OCI-LY7 (cell line): ENCODE measurements around the gene CAPZA2. TPM values are rescaled to one million over a fixed set of nuclear protein-coding genes. Genes with fewer than 3 reads are reported as not detected.
"Not testable (repeated sequence)": the region's sequence is repeated elsewhere in the genome, so short reads cannot be mapped to it uniquely, and the experiment has no call there.

Source experiments
- BruUV-seq: library from RNA; stranded (reverse); fragments of 400-500 nt; replicated peaks from 2 replicates; lab custom pipeline; 2021; lab: Mats Ljungman, UMichigan
- CTCF ChIA-PET: fragments of 300-600 bp; sonication (Branson Sonifier 250); formaldehyde crosslinking; loops from one replicate; lab custom pipeline; 2022; ENCODE audit warnings: antibody characterized with exemption; ENCODE audit not compliant: unreplicated experiment; lab: Charles Lee
- POLR2A ChIA-PET: fragments of 300-600 bp; sonication (Branson Sonifier 250); formaldehyde crosslinking; loops from one replicate; lab custom pipeline; 2022; ENCODE audit warnings: antibody characterized with exemption; lab: Charles Lee
- DNase-seq: peaks from one replicate; pipeline ENCODE4 v3.0.0-alpha.2; 2015; ENCODE audit warnings: low spot score
- H2AFZ ChIP-seq: fragments of 200-600 bp; sonication (generic), shearing (Covaris generic); 2 replicates; pipeline ENCODE4 v1.6.1; 2014; ENCODE audit warnings: mild to moderate bottlenecking, antibody characterized with exemption, low read length, moderate library complexity
- H3K27ac ChIP-seq: fragments of 200-600 bp; sonication (generic); 2 replicates; pipeline ENCODE4 v1.5.1; 2014; ENCODE audit warnings: mixed run types, low read depth, mild to moderate bottlenecking, moderate library complexity, low read length, inconsistent platforms; ENCODE audit not compliant: poor library complexity, severe bottlenecking
- H3K36me3 ChIP-seq: fragments of 200-600 bp; sonication (generic); 2 replicates; pipeline ENCODE4 v1.6.1; 2014; ENCODE audit warnings: mild to moderate bottlenecking, antibody characterized with exemption, low read length, moderate library complexity, mixed read lengths; ENCODE audit not compliant: insufficient read depth
- H3K4me1 ChIP-seq: fragments of 200-600 bp; sonication (generic); 2 replicates; pipeline ENCODE4 v1.5.1; 2014; ENCODE audit warnings: mild to moderate bottlenecking, low read length; ENCODE audit not compliant: insufficient read depth, poor library complexity, severe bottlenecking
- H3K4me2 ChIP-seq: fragments of 200-600 bp; sonication (generic); 2 replicates; pipeline ENCODE4 v1.6.1; 2014; ENCODE audit warnings: mild to moderate bottlenecking, low read length
- H3K4me3 ChIP-seq: fragments of 200-600 bp; sonication (generic); 2 replicates; pipeline ENCODE4 v1.5.1; 2014; ENCODE audit warnings: mild to moderate bottlenecking, low read depth, low read length; ENCODE audit not compliant: poor library complexity, severe bottlenecking
- H3K79me2 ChIP-seq: fragments of 200-600 bp; sonication (generic); 2 replicates; pipeline ENCODE4 v1.6.1; 2016; ENCODE audit warnings: low read depth, mild to moderate bottlenecking, low read length, moderate library complexity, mixed read lengths; ENCODE audit not compliant: insufficient read depth
- H3K9me2 ChIP-seq: fragments of 200-600 bp; sonication (generic); 2 replicates; pipeline ENCODE4 v1.6.1; 2016; ENCODE audit warnings: mild to moderate bottlenecking, low read length, mixed read lengths; ENCODE audit not compliant: insufficient read depth
- H3K9me3 ChIP-seq: fragments of 200-600 bp; sonication (generic); 2 replicates; pipeline ENCODE4 v1.6.1; 2014; ENCODE audit warnings: mild to moderate bottlenecking, mixed run types, low read length, mixed read lengths
- H4K20me1 ChIP-seq: fragments of 200-600 bp; sonication (generic); 2 replicates; pipeline ENCODE4 v1.6.1; 2014; ENCODE audit warnings: mild to moderate bottlenecking, antibody characterized with exemption, low read length, moderate library complexity, mixed read lengths; ENCODE audit not compliant: insufficient read depth
- CTCF ChIP-seq: fragments of 200-600 bp; sonication (generic); conservative IDR thresholded peaks from 2 replicates; pipeline ENCODE4 v1.5.1; 2014; ENCODE audit warnings: mild to moderate bottlenecking, antibody characterized with exemption, low read length, moderate library complexity, mixed read lengths
- EZH2phosphoT487 ChIP-seq: fragments of 200-600 bp; sonication (generic); IDR thresholded peaks from 2 replicates; pipeline ENCODE4 v1.6.1; 2018; ENCODE audit warnings: low read depth, borderline replicate concordance, mild to moderate bottlenecking, mixed run types, antibody characterized with exemption, low read length, moderate library complexity, mixed read lengths
- intact Hi-C: fragments of 100-400 bp; cut with micrococcal nuclease; formaldehyde crosslinking; loops from one replicate; pipeline ENCODE4 v1.10.0; 2022; ENCODE audit not compliant: unreplicated experiment
- total RNA-seq, 2 experiments: library from RNA; depleted of rRNA in 1 of 2; stranded (reverse); fragments of >200 nt in 1 of 2; shearing (Covaris generic) in 1 of 2; gene quantifications; 2 replicates each; pipeline ENCODE4 v1.2.3, GENCODE V29; 2014 to 2022

The CAPZA2 gene
- total RNA-seq, 2 experiments from 2014 or later = 53.3 to 103 TPM

- no peaks in the 10 kb centered on the region for H3K79me2 ChIP-seq
- H3K36me3 ChIP-seq = no peaks in the 10 kb centered on the region
- BruUV-seq = no TSS peak
- H2AFZ ChIP-seq = no peak overlapping the region
- no peaks in the 10 kb centered on the region; the same call in 1 of the 2 replicates for H4K20me1 ChIP-seq
- TF ChIP-seq EZH2phosphoT487 (no peak), CTCF (no peak)
- H3K4me1 ChIP-seq = no peaks in the 10 kb centered on the region
- H3K4me2 ChIP-seq = no peak overlapping the region
- no peak overlapping the region for H3K4me3 ChIP-seq
- H3K27ac ChIP-seq = no peak overlapping the region
- ChIA-PET POLR2A (interaction anchor here (0.7 kb wide), 1 partner anchor 25 kb away, joined by 3 read pairs; no protein-coding TSS in a partner anchor), CTCF (no interaction called here)
- intact Hi-C loops = no loop called here
- H3K9me2 ChIP-seq = no peaks in the 10 kb centered on the region
- H3K9me3 ChIP-seq = no peaks in the 10 kb centered on the region
- DNase-seq = no peak
Measured at GRCh38 chr7:116934580-116934979, 72.2 kb downstream of the CAPZA2 start.

- H4K20me1 ChIP-seq, H3K36me3 ChIP-seq, H3K4me3 ChIP-seq, H2AFZ ChIP-seq, H3K4me1 ChIP-seq, POLR2A ChIA-PET, CTCF ChIA-PET, BruUV-seq, H3K9me2 ChIP-seq, H3K4me2 ChIP-seq, H3K27ac ChIP-seq, H3K79me2 ChIP-seq, intact Hi-C loops, DNase-seq, H3K9me3 ChIP-seq: not testable (repeated sequence)
Measured at GRCh38 chr7:116936844-116937243, 74.5 kb downstream of the CAPZA2 start.

- no peaks in the 10 kb centered on the region for H3K36me3 ChIP-seq
- H3K9me2 ChIP-seq = no peaks in the 10 kb centered on the region
- CTCF ChIA-PET = no interaction called here
- no peak overlapping the region for H3K4me3 ChIP-seq
- no TSS peak for BruUV-seq
- no peak overlapping the region for H3K27ac ChIP-seq
- DNase-seq = no peak
- H2AFZ ChIP-seq = no peak overlapping the region
- H3K9me3 ChIP-seq = no peaks in the 10 kb centered on the region
- no peak overlapping the region for H3K4me2 ChIP-seq
- H3K79me2 ChIP-seq = no peaks in the 10 kb centered on the region
- H4K20me1 ChIP-seq = no peaks in the 10 kb centered on the region; the same call in 1 of the 2 replicates
- TF ChIP-seq CTCF (no peak), EZH2phosphoT487 (no peak)
- intact Hi-C loops = no loop called here
- POLR2A ChIA-PET = interaction anchor here (0.7 kb wide), 1 partner anchor 61 kb away, joined by 3 read pairs; no protein-coding TSS in a partner anchor
- H3K4me1 ChIP-seq = no peaks in the 10 kb centered on the region
Measured at GRCh38 chr7:116938678-116939077, 76.3 kb downstream of the CAPZA2 start.
